Measurements from ENCODE around the gene CSNK1A1L. TPM values are rescaled to one million over a fixed set of nuclear protein-coding genes. Genes with fewer than 3 reads are reported as not detected.

CSNK1A1L gene
- total RNA-seq (2013; cell fraction: nucleolus; rRNA removed): not detected in 2 replicates
- not detected in 2 replicates for total RNA-seq (2014; rRNA removed)
- not detected in 2 replicates for total RNA-seq (2014; rRNA removed; fragmentation: Illumina TruSeq; extraction: Trizol)
- not detected in 2 replicates for total RNA-seq (2021)
- polyA plus RNA-seq (2011; ENCODE audit: low read depth): not detected
- not detected in 2 replicates for polyA plus RNA-seq (2011; rRNA removed)
- not detected in 2 replicates for polyA plus RNA-seq (2011; cell fraction: cytosol; rRNA removed)
- polyA plus RNA-seq (2011; cell fraction: nucleus; rRNA removed): not detected in 2 replicates
- not detected in 2 replicates for polyA plus RNA-seq (2012)
- polyA plus RNA-seq (2014; fragmentation: Illumina TruSeq; extraction: Trizol): not detected in 2 replicates
- not detected for polyA plus RNA-seq (2014; fragmentation: Nextera tagmentation; extraction: Ambion mirVana)
- polyA plus RNA-seq (2014; rRNA removed): not detected in 2 replicates
- polyA plus RNA-seq (2016; fragmentation: Nextera tagmentation; extraction: Ambion mirVana): not detected
- polyA minus RNA-seq (2011; rRNA and poly(A)+ RNA removed): not detected in 2 replicates
- polyA minus RNA-seq (2011; cell fraction: cytosol; rRNA and poly(A)+ RNA removed): not detected in 2 replicates
- not detected in 2 replicates for polyA minus RNA-seq (2011; cell fraction: nucleus; rRNA and poly(A)+ RNA removed)
- not detected for Bru-seq, nascent RNA
- not detected for BruChase-seq, experiment 1, labeled RNA remaining after a 6-hour chase
- BruChase-seq, experiment 2, labeled RNA remaining after a 2-hour chase: not detected
- long read RNA-seq, experiment 1: 0 reads
- long read RNA-seq, experiment 2: 0 reads

- Histone ChIP-seq H3K4me1 (ENCODE audit: control insufficient read depth, insufficient read depth, low read length) (no peaks in the 10 kb centered on the region), H3K27ac (ENCODE audit: control insufficient read depth, insufficient read depth) (no peak within 1 kb of the TSS), H3K9ac (ENCODE audit: control insufficient read depth, insufficient read depth, low read length) (no peak within 1 kb of the TSS), H3K9me3 (replicated peaks; ENCODE audit: control insufficient read depth, insufficient read depth, low read length) (no peaks in the 10 kb centered on the region), H3K27me3 (replicated peaks in 1 of 2; ENCODE audit: control insufficient read depth in 2 of 2, insufficient read depth in 2 of 2, low read length in 1 of 2) (no peaks in the 10 kb centered on the region; a peak in 1 of 4 replicates), H2AFZ (ENCODE audit: control insufficient read depth, low read depth, low read length) (no peak within 1 kb of the TSS), H3K36me3 (ENCODE audit: control insufficient read depth in 2 of 2, insufficient read depth in 2 of 2, low read length in 1 of 2) (no peaks in the 10 kb centered on the region), H3K4me2 (ENCODE audit: control insufficient read depth, insufficient read depth) (no peak within 1 kb of the TSS), H4K20me1 (ENCODE audit: control insufficient read depth, insufficient read depth) (no peaks in the 10 kb centered on the region), H3K79me2 (ENCODE audit: control insufficient read depth, insufficient read depth, low read length) (no peaks in the 10 kb centered on the region), H3K4me3 (no peak within 1 kb of the TSS)
- no TSS peak for BruUV-seq (replicated peaks)
- FAIRE-seq: no peak
- ChIA-PET CTCF (no interaction called here), POLR2A (no interaction called here), SMC1A (ENCODE audit: uncharacterized antibody, unreplicated experiment) (no interaction called here), RAD21 (ENCODE audit: unreplicated experiment) (no interaction called here)
- no peak for DNase-seq (ENCODE audit: low read depth, low spot score)
- TF ChIP-seq TAF1 (IDR thresholded peaks at IDR 0.05; ENCODE audit: borderline replicate concordance, low read depth, low read length) (no peak), IRF4 (IDR thresholded peaks at IDR 0.05; ENCODE audit: low read depth, low read length) (no peak), POLR2AphosphoS5 (IDR thresholded peaks at IDR 0.05; ENCODE audit: low read length) (no peak), RELB (IDR thresholded peaks at IDR 0.05; ENCODE audit: low read depth) (no peak), ZZZ3 (IDR thresholded peaks at IDR 0.05; ENCODE audit: control insufficient read depth, insufficient read length, low read depth) (no peak), NRF1 (conservative IDR thresholded peaks at IDR 0.05; ENCODE audit: low read depth, low read length) (no peak), PAX5 (IDR thresholded peaks at IDR 0.05; ENCODE audit: borderline replicate concordance, low read depth, low read length) (no peak), STAT3 (IDR thresholded peaks at IDR 0.05; ENCODE audit: low read depth, low read length) (no peak), ESRRA (IDR thresholded peaks at IDR 0.05; ENCODE audit: low read length) (no peak), PAX8 (IDR thresholded peaks at IDR 0.05) (no peak)
- WGBS (ENCODE audit: insufficient coverage, insufficient replicate concordance, low lambda C conversion rate, missing lambda C conversion rate): 71% methylated on average over 21 of the region's 26 CpGs
- intact Hi-C loops (cut with micrococcal nuclease; ENCODE audit: unreplicated experiment): loop anchor here (5.0 kb wide), 1 partner anchor 497 kb away; no protein-coding TSS in a partner anchor
- in situ Hi-C loops (cut with MboI): no loop called here
- ATAC-seq: no peak
Observed at GRCh38 chr13:37105251-37105714, at the start of gene CSNK1A1L. Gene CSNK1A1L, minus strand, starts transcription at chr13:37105664. Its CDS starts 408 bp downstream, at chr13:37105256.
